ENCODE data around the gene ZNF555.
A peak's percentile ranks its signal among the peaks of the same experiment; 100 is the strongest.
"Not testable (repeated sequence)": the region's sequence is repeated elsewhere in the genome, so short reads cannot be mapped to it uniquely, and the experiment has no call there.

Gene ZNF555

DNA sequence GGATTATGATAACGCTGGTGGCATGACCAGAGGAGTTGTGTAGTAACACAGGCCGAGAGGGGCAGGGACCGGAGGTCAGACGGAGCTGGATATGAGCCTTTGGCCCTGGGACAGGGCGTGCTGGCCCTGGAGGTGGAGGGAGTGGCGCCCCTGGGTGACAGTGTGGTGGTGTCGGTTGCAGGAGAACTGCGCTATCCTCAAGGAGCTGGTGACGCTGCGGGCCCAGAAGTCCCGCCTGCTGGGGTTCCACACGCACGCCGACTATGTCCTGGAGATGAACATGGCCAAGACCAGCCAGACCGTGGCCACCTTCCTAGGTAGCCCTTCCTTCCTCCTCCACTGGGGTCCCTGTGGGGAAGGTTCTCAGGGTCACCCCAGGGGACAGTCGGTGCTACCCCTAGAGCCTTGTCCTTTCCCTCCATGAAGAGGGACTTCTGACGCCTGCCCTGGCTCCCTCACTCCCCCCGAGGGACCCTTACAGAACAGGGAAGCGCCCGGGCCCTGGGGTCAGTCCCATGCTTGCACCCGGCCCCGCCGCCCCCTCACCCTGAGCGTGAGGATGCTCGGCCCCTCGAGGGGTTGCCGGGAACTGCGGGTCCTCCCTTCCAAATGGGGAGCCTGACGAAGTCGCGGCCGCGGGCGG lies 34.4 kb upstream of the ZNF555 start:
- no peak for FAIRE-seq
- no peak for DNase-seq (ENCODE audit: insufficient read length, low spot score)

DNA sequence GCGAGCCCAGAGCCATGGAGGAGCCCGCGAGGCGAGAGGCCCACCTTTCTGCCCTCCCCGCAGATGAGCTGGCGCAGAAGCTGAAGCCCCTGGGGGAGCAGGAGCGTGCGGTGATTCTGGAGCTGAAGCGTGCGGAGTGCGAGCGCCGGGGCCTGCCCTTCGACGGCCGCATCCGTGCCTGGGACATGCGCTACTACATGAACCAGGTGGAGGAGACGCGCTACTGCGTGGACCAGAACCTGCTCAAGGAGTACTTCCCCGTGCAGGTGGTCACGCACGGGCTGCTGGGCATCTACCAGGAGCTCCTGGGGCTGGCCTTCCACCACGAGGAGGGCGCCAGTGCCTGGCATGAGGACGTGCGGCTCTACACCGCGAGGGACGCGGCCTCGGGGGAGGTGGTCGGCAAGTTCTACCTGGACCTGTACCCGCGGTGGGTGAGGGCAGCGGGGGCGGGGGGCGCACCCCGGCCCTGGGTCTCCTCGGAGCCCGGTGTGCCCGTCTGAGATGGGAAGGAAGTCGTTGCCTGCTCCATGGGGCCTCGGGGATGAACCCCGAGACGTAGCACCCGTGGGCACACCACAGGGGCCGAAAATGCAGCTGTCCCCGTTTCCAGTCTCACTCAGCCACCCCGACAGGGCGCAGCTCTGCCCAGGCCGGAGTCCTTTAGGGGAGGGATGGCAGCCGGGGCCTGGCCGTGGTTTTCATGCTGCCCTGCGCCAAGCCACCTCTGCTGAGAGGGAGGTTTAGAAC lies 33.7 kb upstream of the ZNF555 start:
- FAIRE-seq: no peak

DNA sequence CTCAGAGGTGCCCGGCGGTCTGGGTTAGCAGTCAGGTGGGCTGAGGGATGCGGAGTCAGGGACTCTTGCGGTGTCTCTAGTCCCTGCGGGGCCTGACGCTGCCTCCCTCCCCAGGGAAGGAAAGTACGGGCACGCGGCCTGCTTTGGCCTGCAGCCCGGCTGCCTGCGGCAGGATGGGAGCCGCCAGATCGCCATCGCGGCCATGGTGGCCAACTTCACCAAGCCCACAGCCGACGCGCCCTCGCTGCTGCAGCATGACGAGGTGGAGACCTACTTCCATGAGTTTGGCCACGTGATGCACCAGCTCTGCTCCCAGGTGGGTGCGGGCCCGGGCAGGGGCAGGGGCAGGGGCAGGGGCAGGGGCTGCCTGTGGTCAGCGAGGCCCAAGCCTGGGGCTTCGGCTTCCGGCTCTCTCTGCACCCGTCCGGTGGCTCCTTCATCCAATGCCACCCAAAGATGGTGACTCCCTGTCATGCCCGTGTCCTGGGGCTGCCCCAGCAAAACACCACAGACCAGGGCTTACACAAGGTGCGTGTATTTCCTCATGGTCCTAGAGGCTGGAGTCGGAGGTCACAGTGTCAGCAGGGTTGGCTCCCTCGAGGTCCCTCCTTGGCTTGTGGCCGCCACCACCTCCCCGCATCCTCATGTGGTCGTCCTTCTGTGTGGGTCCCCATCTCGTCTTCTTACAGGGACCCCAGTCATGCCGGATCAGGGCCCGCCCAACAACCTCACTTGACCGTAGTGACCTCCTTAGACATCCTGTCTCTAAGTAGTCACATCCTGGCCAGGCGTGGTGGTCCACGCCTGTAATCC lies 32.9 kb upstream of the ZNF555 start:
- no peak for DNase-seq (ENCODE audit: insufficient read length, low spot score)
- no peak for FAIRE-seq

More for the DNA sequence above, 33.7 kb upstream of the ZNF555 start:
- DNase-seq (ENCODE audit: insufficient read length, low spot score): no peak

DNA sequence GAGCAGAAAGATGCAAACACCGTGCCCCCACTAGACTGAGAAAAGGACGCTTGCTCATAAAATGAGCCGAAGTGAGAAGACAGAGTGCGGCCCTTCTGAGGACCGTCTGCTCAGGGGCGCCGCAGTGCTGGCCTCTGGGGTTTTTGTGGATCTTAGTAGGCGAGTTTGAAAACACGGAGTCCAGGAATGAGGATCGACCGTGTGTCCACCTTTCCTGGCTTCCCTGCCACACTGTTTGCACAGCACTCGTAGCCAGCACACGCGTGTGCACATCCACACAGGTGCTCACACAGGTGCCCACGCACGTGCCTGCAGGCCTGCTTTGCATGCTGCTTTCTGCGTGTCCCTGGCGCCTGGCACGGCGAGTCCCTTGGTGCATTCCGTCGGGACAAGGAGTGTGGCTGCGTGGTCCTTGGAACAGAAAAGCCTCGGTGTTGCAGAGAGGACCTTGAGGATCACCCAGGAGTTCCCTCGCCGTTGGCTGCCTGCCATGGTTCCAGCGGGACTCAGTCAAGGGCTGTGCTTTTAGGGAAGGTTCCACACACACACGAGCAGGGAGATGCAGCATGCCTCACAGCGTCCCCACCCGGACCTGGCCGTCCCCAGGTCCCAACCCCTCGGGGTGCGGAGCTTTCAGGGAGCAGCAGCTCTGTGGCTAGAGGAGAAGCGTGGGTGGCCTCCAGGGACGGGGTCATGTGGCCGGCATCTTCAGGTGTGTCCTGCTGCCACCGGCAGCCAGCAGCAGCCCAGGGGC lies 31.7 kb upstream of the ZNF555 start:
- FAIRE-seq: no peak
- DNase-seq (ENCODE audit: insufficient read length, low spot score): no peak

DNA sequence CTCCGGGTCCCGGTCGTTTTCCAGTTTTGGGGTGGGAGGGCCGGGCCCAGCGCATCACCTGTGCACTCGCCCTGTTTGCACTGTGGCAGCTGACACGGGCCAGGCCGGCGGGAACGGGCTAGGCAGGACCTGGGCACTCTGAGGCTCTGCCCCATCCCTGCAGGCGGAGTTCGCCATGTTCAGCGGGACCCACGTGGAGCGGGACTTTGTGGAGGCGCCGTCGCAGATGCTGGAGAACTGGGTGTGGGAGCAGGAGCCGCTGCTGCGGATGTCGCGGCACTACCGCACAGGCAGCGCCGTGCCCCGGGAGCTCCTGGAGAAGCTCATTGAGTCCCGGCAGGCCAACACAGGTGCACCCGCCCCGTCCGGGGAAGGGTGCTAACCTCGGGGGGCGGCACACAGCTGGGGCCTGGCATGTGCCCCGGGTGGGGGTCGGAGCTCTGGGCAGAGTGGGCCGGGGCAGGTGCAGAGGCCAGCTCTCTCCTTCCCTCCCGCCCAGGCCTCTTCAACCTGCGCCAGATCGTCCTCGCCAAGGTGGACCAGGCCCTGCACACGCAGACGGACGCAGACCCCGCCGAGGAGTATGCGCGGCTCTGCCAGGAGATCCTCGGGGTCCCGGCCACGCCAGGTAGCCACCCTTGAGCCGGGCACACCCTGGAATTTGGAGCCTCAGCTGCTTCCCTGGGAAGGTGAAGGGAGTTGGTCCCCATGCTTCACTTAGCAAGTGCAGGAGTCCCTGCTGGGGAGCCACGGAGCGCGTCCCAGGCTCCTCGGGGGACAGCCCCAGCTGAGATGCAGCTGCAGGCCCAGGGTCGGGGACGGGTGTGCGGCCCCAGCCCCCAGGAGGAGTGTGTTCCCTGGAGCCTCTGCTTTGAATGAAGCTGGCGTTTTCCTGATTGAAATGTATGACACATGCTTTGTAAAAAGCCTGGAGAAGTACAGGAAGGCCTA lies 30.9 kb upstream of the ZNF555 start:
- FAIRE-seq: no peak

DNA sequence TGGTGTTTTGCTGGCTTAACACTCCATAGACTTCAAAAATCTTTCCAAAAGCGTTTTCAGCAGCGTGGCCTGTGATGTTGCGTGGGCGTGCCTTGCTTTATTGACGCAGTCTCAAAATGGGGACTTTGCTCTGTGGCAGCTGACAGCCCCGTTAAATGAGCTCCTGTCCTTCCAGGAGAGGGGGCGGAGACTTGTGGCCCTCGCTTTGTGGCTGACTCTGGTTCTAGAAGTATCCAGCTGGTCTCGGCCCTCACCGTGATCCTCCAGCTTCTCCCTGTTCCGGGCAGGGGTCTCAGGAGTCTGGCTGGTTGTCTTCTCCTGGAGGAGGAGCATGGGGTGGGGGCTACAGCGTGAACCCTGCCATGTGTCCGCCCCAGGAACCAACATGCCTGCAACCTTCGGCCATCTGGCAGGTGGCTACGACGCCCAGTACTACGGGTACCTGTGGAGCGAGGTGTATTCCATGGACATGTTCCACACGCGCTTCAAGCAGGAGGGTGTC lies 30.0 kb upstream of the ZNF555 start:
- DNase-seq (ENCODE audit: insufficient read length, low spot score) (no peak), FAIRE-seq (no peak)

More for the DNA sequence above, 30.9 kb upstream of the ZNF555 start:
- DNase-seq (ENCODE audit: insufficient read length, low spot score): no peak

DNA sequence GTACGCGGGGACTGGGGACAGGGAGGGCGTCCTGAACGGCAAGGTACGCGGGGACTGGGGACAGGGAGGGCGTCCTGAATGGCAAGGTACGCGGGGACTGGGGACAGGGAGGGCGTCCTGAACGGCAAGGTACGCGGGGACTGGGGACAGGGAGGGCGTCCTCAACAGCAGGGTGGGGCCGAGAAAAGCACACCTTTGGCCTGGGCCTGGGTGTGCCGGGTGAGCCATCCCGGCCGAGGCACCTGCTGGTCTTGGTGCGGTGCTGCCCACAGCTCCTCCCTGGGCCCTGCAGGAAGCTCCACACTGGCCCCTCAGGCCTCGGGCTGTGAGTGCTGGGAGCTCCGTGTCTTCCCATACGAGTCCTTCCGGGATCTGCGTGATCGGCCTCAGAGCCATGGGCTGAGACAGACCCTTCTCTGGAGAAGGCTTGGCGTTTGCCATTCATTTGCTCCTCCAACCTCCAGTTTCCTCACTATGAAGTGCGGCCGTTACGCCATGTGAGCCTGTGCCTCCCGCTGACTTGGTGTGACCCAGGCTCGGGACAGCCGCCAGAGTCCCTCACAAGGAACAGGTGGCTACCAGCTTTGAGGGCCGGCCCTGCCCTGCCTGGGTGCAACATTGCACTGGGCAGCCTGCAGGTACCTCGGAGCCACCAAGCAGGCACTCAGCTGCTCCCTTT lies 29.4 kb upstream of the ZNF555 start:
- FAIRE-seq (no peak), DNase-seq (ENCODE audit: insufficient read length, low spot score) (no peak)

DNA sequence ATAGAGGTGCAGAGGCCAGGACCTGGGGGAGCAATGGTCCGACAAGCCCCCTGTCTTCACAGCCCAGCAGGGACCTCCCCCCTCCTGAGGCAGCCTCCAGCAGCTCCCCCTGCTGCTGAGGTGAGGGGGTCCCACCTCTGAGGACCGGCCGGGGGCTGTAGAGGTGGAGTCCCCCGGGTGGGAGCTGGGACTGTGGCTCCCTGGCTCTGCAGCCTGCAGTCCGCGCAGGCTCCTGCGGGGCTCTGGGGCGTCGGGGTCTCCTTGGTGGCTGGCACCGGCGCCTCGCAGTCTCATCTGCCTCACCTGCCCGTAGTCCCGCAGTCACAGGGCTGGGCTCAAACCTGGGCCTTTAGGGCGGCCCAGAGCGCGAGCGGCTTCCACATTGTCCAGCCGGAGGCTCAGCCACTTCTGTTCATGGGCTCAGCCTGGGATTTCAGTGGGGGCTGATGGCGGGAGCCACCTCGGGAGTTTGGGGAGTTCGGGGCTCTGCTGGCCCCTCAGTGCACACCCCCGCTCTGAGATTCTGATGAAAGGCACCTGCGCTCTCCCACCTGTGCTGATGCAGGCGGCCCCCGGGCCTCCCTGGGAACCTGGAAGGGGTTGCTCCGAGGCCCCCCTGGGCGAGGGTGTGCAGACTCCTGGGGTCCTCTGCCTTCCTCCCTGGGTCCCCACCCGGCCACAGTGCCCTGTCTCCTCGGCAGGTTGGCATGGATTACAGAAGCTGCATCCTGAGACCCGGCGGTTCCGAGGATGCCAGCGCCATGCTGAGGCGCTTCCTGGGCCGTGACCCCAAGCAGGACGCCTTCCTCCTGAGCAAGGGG lies 28.7 kb upstream of the ZNF555 start:
- FAIRE-seq (no peak), DNase-seq (ENCODE audit: insufficient read length, low spot score) (no peak)

DNA sequence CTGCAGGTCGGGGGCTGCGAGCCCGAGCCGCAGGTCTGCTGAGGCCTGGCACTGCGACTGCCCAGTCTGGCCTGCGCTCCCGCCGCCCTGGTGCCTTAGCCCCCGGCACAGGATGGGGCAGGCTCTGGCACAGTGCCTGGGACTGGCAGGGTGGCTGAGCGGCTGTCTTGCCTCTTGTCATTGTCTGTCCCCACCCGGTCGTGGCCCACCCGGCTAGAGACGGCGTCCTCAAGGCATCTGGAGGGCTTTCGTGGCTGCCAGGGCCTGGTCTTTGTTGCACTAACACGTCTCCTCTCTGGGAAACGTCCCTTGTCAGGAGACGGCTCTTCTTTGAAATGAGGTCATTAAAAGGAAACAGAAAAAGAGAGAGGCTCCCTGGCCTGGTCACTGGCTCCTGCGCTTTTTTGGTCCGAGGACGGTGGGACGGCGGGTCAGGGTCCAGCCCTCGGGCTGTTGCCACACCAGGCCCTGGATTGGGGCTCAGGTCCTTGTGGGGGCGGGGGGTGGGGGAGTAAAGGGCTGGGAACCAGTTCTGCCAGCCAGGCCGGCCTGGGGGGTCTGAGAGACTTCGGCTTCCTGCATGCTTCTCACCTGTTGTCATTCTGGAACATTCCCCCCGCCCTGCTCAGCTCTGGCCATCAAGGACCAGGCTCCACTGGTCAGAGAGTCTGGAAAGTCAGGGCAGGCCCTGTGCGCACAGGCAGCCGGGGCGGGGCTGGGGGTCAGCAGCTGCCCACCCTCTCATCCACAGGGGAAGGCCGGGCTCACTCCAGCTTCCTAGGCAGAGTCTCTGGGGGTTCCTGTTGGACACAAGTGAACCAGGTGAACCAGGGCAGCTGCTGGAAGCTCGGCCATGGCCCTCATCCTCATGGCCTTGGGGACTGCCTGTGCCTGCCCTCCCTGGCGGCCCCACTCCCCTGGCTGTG lies 27.8 kb upstream of the ZNF555 start:
- FAIRE-seq (no peak), DNase-seq (ENCODE audit: insufficient read length, low spot score) (no peak)

DNA sequence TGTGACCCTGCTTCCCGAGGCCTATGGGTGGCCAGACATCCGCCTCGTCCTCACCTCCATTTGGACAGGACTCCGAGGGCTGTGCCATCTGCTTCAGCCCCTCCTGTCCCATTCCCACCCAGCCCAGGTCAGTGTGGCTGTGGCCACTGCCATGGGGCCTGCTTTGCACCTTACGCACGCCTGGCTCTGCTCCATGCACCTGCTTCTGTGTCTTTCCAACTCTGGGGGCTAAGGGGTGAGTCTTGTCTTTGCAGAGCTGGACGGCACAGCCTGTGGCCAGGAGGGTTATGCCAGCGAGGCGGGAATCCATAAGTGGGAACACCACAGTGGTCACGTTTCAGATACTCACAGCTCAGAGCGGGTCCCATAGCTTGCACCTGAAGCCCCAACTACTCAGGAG lies 26.8 kb upstream of the ZNF555 start:
- no peak for FAIRE-seq

DNA sequence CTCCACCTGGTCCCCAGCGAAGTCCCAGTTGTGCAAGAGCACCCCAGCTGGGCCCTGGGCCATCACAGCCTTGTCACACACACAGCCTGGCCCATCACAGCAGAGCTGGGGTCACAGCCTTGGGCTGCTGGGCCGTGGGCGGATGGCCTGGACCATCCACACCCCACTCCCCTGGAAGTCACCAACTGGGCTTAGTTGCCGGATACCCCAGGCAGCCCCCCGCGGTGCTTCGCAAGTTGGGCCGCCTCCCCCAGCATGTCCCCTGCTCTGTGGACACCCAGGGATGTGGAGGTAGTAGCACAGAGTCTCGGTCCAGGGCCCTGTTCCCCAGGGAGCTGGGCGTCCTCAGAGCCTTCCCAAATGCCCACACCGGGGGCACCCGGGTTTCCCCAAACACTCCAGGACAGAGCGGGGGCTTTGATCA lies 26.1 kb upstream of the ZNF555 start:
- no peak for DNase-seq (ENCODE audit: insufficient read length, low spot score)
- no peak for FAIRE-seq

More for the DNA sequence above, 26.8 kb upstream of the ZNF555 start:
- no peak for DNase-seq (ENCODE audit: insufficient read length, low spot score)

DNA sequence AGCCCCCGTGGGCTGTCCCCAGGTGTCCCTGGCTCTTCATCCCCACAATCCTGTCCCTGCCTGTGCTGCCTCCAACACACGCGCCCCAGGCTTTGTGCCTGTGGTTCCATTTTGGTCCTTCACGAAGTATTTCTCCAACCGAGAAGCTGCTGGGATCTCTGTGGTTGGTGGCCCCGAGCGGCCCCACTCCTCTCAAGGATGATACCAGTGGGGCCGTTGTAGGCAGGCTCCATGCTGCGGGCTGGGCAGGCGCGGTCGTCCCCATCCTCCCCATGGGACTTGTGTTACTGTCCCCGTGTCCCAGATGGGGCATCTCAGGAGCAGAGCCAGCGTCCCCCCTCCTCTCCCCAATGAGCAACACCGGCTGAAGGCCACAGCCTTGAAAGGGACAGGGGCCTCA lies 25.4 kb upstream of the ZNF555 start:
- FAIRE-seq: no peak
- DNase-seq (ENCODE audit: insufficient read length, low spot score): no peak

DNA sequence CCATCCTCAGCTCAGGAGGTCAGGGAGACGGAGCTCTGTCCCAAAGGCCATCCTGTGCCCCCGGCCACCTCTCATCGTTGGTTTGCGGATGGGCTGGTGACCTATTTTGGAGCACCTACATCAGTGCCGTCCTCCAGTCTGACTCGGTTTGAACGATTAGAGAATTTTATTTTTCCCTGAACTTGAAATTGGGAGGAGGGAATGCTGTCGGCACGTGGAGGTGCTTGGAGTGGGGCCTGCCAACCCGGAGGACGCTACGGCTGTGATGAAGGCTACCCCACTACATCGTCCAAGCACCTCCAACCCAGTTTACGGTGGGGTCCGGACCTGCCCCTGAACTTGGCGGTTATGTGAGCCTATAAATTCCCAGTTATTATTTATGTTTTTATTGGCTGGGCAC lies 24.6 kb upstream of the ZNF555 start:
- FAIRE-seq: no peak
- no peak for DNase-seq (ENCODE audit: insufficient read length, low spot score)

DNA sequence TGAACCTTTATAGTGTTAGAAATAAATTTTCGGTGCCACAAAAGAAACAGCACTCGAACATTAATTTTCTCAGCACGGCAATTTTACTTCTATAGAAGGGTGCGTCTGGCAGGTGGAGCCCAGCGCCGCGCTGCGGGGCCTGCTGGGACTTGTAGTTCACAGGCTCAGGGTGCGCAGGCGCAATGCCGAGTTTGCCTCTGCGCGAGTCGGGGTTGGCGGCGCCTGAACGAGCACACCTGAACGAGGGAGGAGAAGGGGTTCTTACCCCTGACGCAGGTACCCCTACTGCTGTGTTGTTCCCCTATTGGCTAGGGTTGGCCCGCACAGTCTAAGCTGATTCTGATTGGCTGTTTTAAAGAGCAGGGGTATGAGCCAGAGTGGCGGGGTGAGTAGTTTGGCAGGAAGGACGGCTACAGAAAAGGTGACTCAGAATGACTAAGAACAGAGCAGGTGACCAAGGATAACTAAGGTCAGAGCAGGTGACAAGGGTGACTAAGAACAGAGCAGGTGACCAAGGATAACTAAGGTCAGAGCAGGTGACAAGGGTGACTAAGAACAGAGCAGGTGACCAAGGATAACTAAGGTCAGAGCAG lies 23.9 kb upstream of the ZNF555 start:
- DNase-seq (ENCODE audit: insufficient read length, low spot score); FAIRE-seq: not testable (repeated sequence)

DNA sequence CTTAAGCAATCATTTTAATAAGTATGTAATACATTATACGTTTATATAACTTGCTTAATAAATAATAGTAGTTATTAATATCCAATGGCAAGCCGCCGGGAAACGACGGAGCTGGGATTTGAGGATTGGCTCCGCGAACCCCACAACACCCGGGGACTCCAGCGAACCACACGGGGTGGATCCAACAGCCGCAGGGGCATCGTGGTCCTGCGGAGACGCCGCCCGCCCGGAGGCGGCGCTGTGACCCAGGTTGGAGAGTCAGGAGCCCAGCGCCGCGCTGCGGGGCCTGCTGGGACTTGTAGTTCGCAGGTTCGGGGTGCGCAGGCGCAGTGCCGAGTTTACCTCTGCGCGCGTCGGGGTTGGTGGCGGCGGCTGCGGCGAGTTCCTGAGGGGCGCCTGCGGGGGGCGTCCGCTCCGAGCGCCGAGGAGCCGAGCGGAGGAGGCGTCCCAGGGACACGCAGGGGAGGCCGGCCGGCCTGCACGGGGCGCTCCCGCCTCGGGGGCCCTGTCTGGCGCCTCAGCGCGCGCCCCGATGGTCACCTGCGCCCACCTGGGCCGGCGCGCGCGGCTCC lies 21.6 kb upstream of the ZNF555 start, which contains the start of gene ZNF554:
Gene ZNF554 (plus strand): TSS at position 329 of the 572 bp plus-strand sequence. CDS start 204 bp downstream, at position 533.
- FAIRE-seq: peak; percentile 49

DNA sequence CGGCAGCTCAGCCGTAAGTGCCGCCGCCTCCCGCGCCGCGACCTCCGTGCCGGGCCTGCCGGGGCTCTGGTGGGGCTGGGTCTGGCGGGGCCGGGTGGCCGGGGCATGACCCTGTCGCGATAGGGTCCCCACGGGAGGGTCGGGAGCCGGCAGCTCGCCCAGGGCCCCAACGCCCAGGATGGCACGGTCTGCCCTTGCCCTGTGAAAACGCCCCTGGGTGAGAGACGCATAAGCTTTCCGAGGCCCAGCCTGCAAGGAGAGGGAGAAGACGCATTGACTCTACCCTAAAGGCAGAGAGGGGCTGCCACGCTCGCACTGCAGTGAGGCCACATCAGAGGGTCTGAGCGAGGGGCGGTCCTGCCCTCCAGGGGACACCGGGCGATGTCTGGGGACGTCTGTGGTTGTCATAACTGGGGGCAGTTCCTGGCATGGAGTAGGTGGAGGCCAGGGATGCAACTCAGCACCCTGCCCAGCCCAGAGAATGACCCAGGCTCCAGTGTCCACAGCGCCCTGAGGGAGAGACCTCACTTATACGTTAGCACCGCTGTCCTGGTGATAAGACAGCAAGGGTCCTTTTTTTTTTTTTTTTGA lies 21.1 kb upstream of the ZNF555 start:
- DNase-seq (ENCODE audit: insufficient read length, low spot score) (peak; percentile 13), FAIRE-seq (no peak)

More for the DNA sequence above, 21.6 kb upstream of the ZNF555 start, which contains the start of gene ZNF554:
- peak; percentile 92 for DNase-seq (ENCODE audit: insufficient read length, low spot score)
